Gastroesophageal sphincter (tissue), 3 donors: ENCODE data around the gene JAKMIP2.

Experiments used
- POLR2AphosphoS5 ChIP-seq: sonication (generic); formaldehyde crosslinking; IDR thresholded peaks from one replicate; pipeline ENCODE4 v1.6.1; 2017; ENCODE audit warnings: antibody characterized with exemption
- TF ChIP-seq, protein P1 (sequence below), 4 experiments: fragments of 200-600 bp in 2 of 4; fragments of 450-650 bp in 2 of 4; sonication (generic) in 1 of 4; IDR thresholded peaks; one replicate each; pipeline ENCODE4 v1.5.1; 2017 to 2019; ENCODE audit warnings: antibody characterized with exemption in 4 of 4, mild to moderate bottlenecking in 2 of 4, moderate library complexity in 2 of 4

DNA sequence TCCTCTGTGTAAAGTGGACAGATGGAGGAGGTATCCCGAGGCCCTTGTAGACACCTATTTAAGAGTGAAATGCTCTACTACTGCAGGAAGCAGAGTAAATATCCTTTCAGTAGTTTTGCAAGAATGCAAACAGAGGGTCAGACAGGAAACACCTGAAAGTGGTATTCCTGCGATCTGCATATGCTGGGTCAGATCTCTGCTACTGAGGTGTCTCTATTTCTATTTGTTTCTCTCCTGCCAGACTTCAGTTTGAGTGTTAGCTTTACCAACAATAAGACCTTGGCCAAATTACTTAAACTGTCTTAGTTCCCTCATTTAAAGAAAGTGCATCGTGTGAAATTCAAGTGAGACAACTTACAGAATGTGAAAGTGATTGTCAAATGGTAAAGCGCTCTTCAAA is 47.6 kb downstream of the JAKMIP2 start:
- TF ChIP-seq, protein P1, sequence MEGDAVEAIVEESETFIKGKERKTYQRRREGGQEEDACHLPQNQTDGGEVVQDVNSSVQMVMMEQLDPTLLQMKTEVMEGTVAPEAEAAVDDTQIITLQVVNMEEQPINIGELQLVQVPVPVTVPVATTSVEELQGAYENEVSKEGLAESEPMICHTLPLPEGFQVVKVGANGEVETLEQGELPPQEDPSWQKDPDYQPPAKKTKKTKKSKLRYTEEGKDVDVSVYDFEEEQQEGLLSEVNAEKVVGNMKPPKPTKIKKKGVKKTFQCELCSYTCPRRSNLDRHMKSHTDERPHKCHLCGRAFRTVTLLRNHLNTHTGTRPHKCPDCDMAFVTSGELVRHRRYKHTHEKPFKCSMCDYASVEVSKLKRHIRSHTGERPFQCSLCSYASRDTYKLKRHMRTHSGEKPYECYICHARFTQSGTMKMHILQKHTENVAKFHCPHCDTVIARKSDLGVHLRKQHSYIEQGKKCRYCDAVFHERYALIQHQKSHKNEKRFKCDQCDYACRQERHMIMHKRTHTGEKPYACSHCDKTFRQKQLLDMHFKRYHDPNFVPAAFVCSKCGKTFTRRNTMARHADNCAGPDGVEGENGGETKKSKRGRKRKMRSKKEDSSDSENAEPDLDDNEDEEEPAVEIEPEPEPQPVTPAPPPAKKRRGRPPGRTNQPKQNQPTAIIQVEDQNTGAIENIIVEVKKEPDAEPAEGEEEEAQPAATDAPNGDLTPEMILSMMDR (IDR thresholded peaks at IDR 0.05) = no peak
- no peak for TF ChIP-seq POLR2AphosphoS5
